Tracheal epithelial cell (primary cell): ENCODE results near the gene PLEKHG1. TPM values are rescaled to one million over a fixed set of nuclear protein-coding genes. Genes with fewer than 3 reads are reported as not detected.

Source experiments
- total RNA-seq: library from RNA; depleted of rRNA; stranded (reverse); fragments of >200 nt; gene quantifications from 2 replicates; pipeline ENCODE4 v1.2.1, GENCODE V29; 2014

PLEKHG1 gene
- total RNA-seq, result 9.9 and 14.9 TPM in 2 replicates

DNA sequence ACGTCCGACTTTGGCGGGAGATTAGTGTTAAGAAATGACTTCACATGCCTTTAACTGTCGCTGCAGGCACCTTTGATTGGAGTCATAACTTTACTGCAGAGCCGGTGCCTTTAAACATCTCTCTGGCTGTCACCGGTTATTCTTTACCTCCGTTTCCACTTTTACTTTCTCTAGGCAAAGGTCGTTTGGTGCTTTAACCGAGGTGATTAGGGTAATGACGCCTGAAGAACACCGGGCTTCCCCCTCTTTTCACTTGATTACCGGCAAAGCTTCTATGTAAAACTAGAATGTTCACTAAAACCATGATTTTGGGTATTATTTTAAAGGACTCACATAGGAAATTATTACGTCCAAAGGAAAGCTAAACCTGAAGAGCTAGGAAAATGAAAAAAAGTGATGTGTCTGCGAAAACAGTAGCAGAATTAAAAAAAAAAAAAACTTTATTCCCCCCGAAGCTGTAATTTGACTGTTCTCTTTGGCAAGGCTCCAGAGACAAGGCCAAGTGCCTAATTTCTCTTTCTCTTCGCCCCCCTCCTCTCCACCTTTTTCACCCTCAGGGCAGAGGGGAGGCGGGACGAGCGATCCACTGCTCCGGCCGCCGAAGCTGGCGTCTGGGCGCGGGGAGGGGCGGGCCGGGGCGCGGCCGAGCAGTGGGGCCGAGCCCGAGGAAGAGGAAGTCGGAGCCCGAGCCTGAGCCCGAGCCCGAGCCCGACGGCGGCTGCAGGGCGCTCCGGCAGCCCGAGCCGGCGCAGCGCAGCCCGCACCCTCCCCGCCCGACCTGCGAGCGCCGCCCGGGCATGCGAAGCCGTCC lies at the start of gene PLEKHG1:
TSS of gene PLEKHG1 (plus strand) at position 687 of the 811 bp plus-strand sequence. CDS start 133,797 bp downstream, outside the sequence.

Other genes with a start within 250 kb of the PLEKHG1 start
- under 0.01 TPM in 1 of 2 replicates, not detected in the other for gene IYD, start 230.9 kb upstream of the PLEKHG1 start, total RNA-seq